Measurements from ENCODE around the gene RSPRY1. TPM values are rescaled to one million over a fixed set of nuclear protein-coding genes. Genes with fewer than 3 reads are reported as not detected.

The RSPRY1 gene
- total RNA-seq, 3 donors from 2014 or later: 40.6 to 44.1 (median 42.0) TPM

- TF ChIP-seq, protein P1, sequence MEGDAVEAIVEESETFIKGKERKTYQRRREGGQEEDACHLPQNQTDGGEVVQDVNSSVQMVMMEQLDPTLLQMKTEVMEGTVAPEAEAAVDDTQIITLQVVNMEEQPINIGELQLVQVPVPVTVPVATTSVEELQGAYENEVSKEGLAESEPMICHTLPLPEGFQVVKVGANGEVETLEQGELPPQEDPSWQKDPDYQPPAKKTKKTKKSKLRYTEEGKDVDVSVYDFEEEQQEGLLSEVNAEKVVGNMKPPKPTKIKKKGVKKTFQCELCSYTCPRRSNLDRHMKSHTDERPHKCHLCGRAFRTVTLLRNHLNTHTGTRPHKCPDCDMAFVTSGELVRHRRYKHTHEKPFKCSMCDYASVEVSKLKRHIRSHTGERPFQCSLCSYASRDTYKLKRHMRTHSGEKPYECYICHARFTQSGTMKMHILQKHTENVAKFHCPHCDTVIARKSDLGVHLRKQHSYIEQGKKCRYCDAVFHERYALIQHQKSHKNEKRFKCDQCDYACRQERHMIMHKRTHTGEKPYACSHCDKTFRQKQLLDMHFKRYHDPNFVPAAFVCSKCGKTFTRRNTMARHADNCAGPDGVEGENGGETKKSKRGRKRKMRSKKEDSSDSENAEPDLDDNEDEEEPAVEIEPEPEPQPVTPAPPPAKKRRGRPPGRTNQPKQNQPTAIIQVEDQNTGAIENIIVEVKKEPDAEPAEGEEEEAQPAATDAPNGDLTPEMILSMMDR (IDR thresholded peaks at IDR 0.05): no peak
- intact Hi-C loops (cut with DNase I, micrococcal nuclease): no loop called here
- Histone ChIP-seq H3K4me3 (no peak overlapping the region), H3K36me3 (ENCODE audit: low read depth) (no peaks in the 10 kb centered on the region), H3K9me3 (no peaks in the 10 kb centered on the region), H3K4me1 (ENCODE audit: low read depth) (peaks cover 27% of the 10 kb centered on the region)
- ATAC-seq: peak; percentile 21
- DNase-seq: no peak
Observed at GRCh38 chr16:57140931-57141668, 45.0 kb upstream of the RSPRY1 start.

GRCh38 chr16:57141822-57142631 is 44.1 kb upstream of the RSPRY1 start:
- TF ChIP-seq, protein P1 (IDR thresholded peaks at IDR 0.05): no peak
- Histone ChIP-seq H3K36me3 (ENCODE audit: low read depth) (no peaks in the 10 kb centered on the region), H3K4me3 (no peak overlapping the region), H3K4me1 (ENCODE audit: low read depth) (peaks cover 27% of the 10 kb centered on the region), H3K9me3 (no peaks in the 10 kb centered on the region)
- ATAC-seq: no peak
- no peak for DNase-seq
- intact Hi-C loops (cut with DNase I, micrococcal nuclease): no loop called here

DNA sequence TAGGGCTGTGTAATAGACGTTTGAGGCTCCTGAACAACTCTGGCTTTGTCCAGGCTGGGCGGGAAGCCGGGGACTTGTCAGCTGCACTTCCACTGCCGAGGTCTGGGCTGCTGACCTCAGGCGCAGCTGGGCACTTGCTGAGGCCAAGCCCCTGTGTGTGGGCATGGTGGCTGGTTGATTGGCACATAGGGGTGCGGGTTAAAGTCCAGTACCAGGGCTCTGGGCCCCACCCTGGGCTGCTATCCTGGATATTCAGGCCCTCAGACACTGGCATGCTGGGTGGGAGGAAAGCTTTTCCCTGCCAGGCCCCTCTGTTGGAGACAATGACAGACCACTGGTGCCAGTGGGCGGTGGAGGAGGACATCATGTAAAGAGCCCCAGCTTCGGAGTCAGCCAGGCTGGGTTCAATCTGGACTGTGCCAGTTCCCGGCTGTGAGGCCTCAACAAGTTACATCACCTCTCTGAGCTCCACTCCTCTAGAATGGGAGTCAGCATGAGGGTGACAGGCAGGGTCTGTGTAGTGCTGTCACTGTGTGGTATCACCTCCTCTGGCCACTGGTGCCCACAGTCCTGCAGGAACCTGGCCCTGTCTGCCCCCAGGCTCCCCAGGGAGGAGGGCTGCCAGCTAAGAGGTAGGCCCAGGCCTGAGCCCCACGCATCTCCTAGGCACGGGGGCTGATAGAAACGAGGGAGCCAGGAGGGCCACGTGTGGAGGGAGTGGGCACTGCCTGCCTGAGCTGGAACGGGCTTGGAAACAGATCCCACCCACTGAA is 42.8 kb upstream of the RSPRY1 start:
- Histone ChIP-seq H3K36me3 (ENCODE audit: low read depth) (no peaks in the 10 kb centered on the region), H3K4me3 (no peak overlapping the region), H3K4me1 (ENCODE audit: low read depth) (peaks cover 27% of the 10 kb centered on the region), H3K9me3 (no peaks in the 10 kb centered on the region)
- peak; percentile 50 for ATAC-seq
- TF ChIP-seq, protein P1 (IDR thresholded peaks at IDR 0.05): no peak
- intact Hi-C loops (cut with DNase I, micrococcal nuclease): no loop called here
- peak in 2 of 3 donors; percentile 50 to 59 for DNase-seq

GRCh38 chr16:57144027-57144426 is 42.1 kb upstream of the RSPRY1 start:
- Histone ChIP-seq H3K4me3 (no peak overlapping the region), H3K36me3 (ENCODE audit: low read depth) (no peaks in the 10 kb centered on the region), H3K4me1 (ENCODE audit: low read depth) (peaks cover 27% of the 10 kb centered on the region), H3K9me3 (no peaks in the 10 kb centered on the region)
- ATAC-seq: no peak
- TF ChIP-seq, protein P1 (IDR thresholded peaks at IDR 0.05): no peak
- DNase-seq: no peak
- intact Hi-C loops (cut with DNase I, micrococcal nuclease): no loop called here

Measured in mucosa of descending colon (tissue), 3 donors.